ENCODE results near the gene SLC9B2.

SLC9B2 gene

GRCh38 chr4:103086551-103086950 is 10.0 kb upstream of the SLC9B2 start:
- DNase-seq (ENCODE audit: low read depth, low spot score): no peak
- H3K4me3 ChIP-seq (ENCODE audit: low read depth, low read length): no peak overlapping the region
- ChIA-PET POLR2A (no interaction called here), CTCF (interaction anchor here (6.2 kb wide), 1 partner anchor 13 kb away, joined by 66 read pairs; the partner anchor contains the start of gene BDH2)
- TF ChIP-seq, protein P1, sequence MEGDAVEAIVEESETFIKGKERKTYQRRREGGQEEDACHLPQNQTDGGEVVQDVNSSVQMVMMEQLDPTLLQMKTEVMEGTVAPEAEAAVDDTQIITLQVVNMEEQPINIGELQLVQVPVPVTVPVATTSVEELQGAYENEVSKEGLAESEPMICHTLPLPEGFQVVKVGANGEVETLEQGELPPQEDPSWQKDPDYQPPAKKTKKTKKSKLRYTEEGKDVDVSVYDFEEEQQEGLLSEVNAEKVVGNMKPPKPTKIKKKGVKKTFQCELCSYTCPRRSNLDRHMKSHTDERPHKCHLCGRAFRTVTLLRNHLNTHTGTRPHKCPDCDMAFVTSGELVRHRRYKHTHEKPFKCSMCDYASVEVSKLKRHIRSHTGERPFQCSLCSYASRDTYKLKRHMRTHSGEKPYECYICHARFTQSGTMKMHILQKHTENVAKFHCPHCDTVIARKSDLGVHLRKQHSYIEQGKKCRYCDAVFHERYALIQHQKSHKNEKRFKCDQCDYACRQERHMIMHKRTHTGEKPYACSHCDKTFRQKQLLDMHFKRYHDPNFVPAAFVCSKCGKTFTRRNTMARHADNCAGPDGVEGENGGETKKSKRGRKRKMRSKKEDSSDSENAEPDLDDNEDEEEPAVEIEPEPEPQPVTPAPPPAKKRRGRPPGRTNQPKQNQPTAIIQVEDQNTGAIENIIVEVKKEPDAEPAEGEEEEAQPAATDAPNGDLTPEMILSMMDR (IDR thresholded peaks at IDR 0.05; ENCODE audit: insufficient read depth, low read length, missing control alignments): no peak

GRCh38 chr4:103085555-103086196 is 9.1 kb upstream of the SLC9B2 start:
- TF ChIP-seq, protein P1 (IDR thresholded peaks at IDR 0.05; ENCODE audit: insufficient read depth, low read length, missing control alignments): no peak
- DNase-seq (ENCODE audit: low read depth, low spot score): no peak
- CTCF ChIA-PET: no interaction called here
- H3K4me3 ChIP-seq (ENCODE audit: low read depth, low read length): no peak overlapping the region
- POLR2A ChIA-PET: no interaction called here

DNA sequence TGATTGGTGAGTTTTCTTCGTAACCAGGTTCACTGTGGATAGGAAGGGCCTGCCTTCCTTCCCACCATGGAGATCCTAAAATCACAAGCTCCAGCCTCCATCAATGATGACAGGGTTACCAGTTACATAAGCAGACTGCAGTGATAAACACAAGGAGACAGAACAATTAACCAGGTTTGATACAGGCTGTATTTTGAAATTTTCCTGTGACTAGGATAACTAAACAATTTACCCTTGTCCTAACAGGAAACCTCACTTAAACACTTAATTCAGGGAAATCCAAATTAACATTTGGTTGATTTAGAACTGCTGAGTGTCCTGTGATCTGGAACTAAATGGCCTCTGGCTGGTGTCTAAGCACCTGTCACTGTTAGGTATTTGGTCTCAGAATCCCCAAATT is 3.1 kb upstream of the SLC9B2 start:
- ChIA-PET CTCF (interaction anchor here (1.1 to 8.8 kb wide), 3 partner anchors 13 to 33 kb away, joined by 5 to 82 read pairs (median 7); partner anchors contain the start of gene BDH2), POLR2A (no interaction called here)
- TF ChIP-seq, protein P1 (IDR thresholded peaks at IDR 0.05; ENCODE audit: insufficient read depth, low read length, missing control alignments): no peak
- no peak overlapping the region for H3K4me3 ChIP-seq (ENCODE audit: low read depth, low read length)
- DNase-seq (ENCODE audit: low read depth, low spot score): no peak

DNA sequence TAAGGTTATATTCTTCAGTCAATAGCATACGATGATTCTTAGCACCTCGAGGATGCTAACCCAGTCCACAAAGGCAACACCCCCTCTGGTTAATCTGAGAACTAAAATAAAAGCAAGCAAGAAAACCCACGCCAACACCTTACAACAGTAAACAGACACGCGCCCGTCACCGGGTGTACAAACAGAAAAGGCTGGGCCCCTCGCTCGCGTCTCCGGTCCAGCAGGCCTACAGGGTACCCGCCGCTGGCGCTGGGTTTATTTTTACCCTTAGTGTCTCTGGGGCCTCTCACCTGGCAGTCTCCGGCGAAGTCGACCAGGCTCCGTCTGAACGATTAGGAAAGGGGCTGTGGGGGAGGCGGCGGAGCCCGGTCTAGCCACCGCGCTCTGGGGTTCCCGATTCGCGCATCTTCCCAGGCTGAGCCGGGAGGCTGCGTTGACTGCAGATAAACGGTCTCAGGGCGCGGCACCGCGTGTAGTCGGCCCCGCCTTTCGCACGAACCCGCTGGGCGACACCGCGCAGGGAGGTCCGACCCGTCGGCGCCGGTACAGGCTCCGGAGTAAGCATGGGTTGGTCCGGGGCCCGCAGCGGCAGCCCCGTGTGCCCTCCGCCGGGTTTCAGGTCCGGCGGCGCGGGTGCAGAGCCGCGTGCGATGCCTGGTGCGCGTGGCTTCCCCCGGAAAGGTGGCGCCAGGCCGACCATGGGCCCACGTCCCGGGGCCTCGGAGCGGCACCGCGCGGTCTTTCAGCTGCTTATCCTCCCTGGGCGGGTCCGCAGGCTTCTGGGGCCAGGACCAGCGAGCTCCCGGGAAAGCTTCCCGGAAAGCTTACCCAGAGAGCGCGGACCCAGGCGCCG is 441 bp downstream of the SLC9B2 start:
- TF ChIP-seq, protein P1 (IDR thresholded peaks at IDR 0.05; ENCODE audit: insufficient read depth, low read length, missing control alignments): no peak
- no peak for DNase-seq (ENCODE audit: low read depth, low spot score)
- H3K4me3 ChIP-seq (ENCODE audit: low read depth, low read length): peak overlapping the region; percentile 72
- CTCF ChIA-PET: interaction anchor here (0.8 to 8.8 kb wide), 7 partner anchors 10 to 456 kb away, joined by 3 to 82 read pairs (median 6); partner anchors contain the start of gene BDH2
- POLR2A ChIA-PET: interaction anchor here (0.9 kb wide), 2 partner anchors 12 to 24 kb away, joined by 3 read pairs; partner anchors contain the start of gene BDH2

- ChIA-PET CTCF (interaction anchor here (0.8 to 1.7 kb wide), 5 partner anchors 10 to 455 kb away, joined by 3 to 7 read pairs (median 4); partner anchors contain the start of gene BDH2), POLR2A (no interaction called here)
- TF ChIP-seq, protein P1 (IDR thresholded peaks at IDR 0.05; ENCODE audit: insufficient read depth, low read length, missing control alignments): no peak
- DNase-seq (ENCODE audit: low read depth, low spot score): no peak
- peak overlapping the region; percentile 72 for H3K4me3 ChIP-seq (ENCODE audit: low read depth, low read length)
These were observed 1.1 kb downstream of the SLC9B2 start for GRCh38 chr4:103075435-103075893.
